ENCODE measurements around the gene TBX1. TPM values are rescaled to one million over a fixed set of nuclear protein-coding genes. Genes with fewer than 3 reads are reported as not detected.
A peak's percentile ranks its signal among the peaks of the same experiment; 100 is the strongest.

Gene TBX1
- total RNA-seq, 1 experiment from 2014 or later = 16.3 TPM

- DNase-seq = no peak
- no peaks in the 10 kb centered on the region for H3K36me3 ChIP-seq
- no peak overlapping the region for H3K4me3 ChIP-seq
- H3K9me3 ChIP-seq = no peaks in the 10 kb centered on the region
- H3K27me3 ChIP-seq = no peaks in the 10 kb centered on the region
Observed at GRCh38 chr22:19755722-19756287, 4.8 kb upstream of the TBX1 start.

GRCh38 chr22:19756288-19757128 is 4.1 kb upstream of the TBX1 start:
- no peaks in the 10 kb centered on the region for H3K9me3 ChIP-seq
- no peak for DNase-seq
- H3K27me3 ChIP-seq = no peaks in the 10 kb centered on the region

GRCh38 chr22:19757140-19757984 is 3.2 kb upstream of the TBX1 start:
- Histone ChIP-seq H3K27me3 (no peaks in the 10 kb centered on the region), H3K36me3 (peaks cover 4% of the 10 kb centered on the region), H3K9me3 (no peaks in the 10 kb centered on the region), H3K4me3 (no peak overlapping the region)
- no peak for DNase-seq

More at GRCh38 chr22:19756288-19757128, 4.1 kb upstream of the TBX1 start:
- Histone ChIP-seq H3K4me3 (no peak overlapping the region), H3K36me3 (no peaks in the 10 kb centered on the region)

GRCh38 chr22:19757985-19758895 is 2.3 kb upstream of the TBX1 start:
- DNase-seq = no peak
- Histone ChIP-seq H3K4me3 (no peak overlapping the region), H3K9me3 (no peaks in the 10 kb centered on the region), H3K36me3 (peaks cover 13% of the 10 kb centered on the region), H3K27me3 (no peaks in the 10 kb centered on the region)

- Histone ChIP-seq H3K9me3 (no peaks in the 10 kb centered on the region), H3K27me3 (no peaks in the 10 kb centered on the region), H3K4me3 (peak overlapping the region; percentile 56; the same call in 1 of the 2 replicates), H3K36me3 (peaks cover 20% of the 10 kb centered on the region)
- no peak for DNase-seq
Observed at GRCh38 chr22:19758896-19759426, 1.6 kb upstream of the TBX1 start.

GRCh38 chr22:19759427-19760057 is 1.0 kb upstream of the TBX1 start:
- peak; percentile 42 for DNase-seq

GRCh38 chr22:19760951-19761724 is 560 bp downstream of the TBX1 start:
- no peaks in the 10 kb centered on the region for H3K27me3 ChIP-seq

More at GRCh38 chr22:19759427-19760057, 1.0 kb upstream of the TBX1 start:
- Histone ChIP-seq H3K27me3 (no peaks in the 10 kb centered on the region), H3K9me3 (no peaks in the 10 kb centered on the region), H3K4me3 (peak overlapping the region; percentile 56), H3K36me3 (peaks cover 26% of the 10 kb centered on the region)

GRCh38 chr22:19761725-19762567 is 1.4 kb downstream of the TBX1 start:
- H3K36me3 ChIP-seq = peaks cover 38% of the 10 kb centered on the region
- no peaks in the 10 kb centered on the region for H3K27me3 ChIP-seq
- H3K9me3 ChIP-seq = no peaks in the 10 kb centered on the region
- DNase-seq = peak; percentile 43
- peak overlapping the region; percentile 61 for H3K4me3 ChIP-seq

More at GRCh38 chr22:19760951-19761724, 560 bp downstream of the TBX1 start:
- Histone ChIP-seq H3K9me3 (no peaks in the 10 kb centered on the region), H3K4me3 (peak overlapping the region; percentile 61), H3K36me3 (peaks cover 36% of the 10 kb centered on the region)
- no peak for DNase-seq

- Histone ChIP-seq H3K9me3 (no peaks in the 10 kb centered on the region), H3K27me3 (no peaks in the 10 kb centered on the region), H3K4me3 (peak overlapping the region; percentile 61), H3K36me3 (peaks cover 41% of the 10 kb centered on the region)
- no peak for DNase-seq
Observed at GRCh38 chr22:19762568-19763457, 2.2 kb downstream of the TBX1 start.

GRCh38 chr22:19763458-19764298 is 3.1 kb downstream of the TBX1 start:
- H3K36me3 ChIP-seq = peaks cover 45% of the 10 kb centered on the region
- no peaks in the 10 kb centered on the region for H3K27me3 ChIP-seq
- no peaks in the 10 kb centered on the region for H3K9me3 ChIP-seq
- H3K4me3 ChIP-seq = no peak overlapping the region
- DNase-seq = no peak

- H3K4me3 ChIP-seq = no peak overlapping the region
- peaks cover 45% of the 10 kb centered on the region for H3K36me3 ChIP-seq
- H3K9me3 ChIP-seq = no peaks in the 10 kb centered on the region
- no peaks in the 10 kb centered on the region for H3K27me3 ChIP-seq
- no peak for DNase-seq
Observed at GRCh38 chr22:19764299-19764593, 3.7 kb downstream of the TBX1 start.

- H3K9me3 ChIP-seq = no peaks in the 10 kb centered on the region
- no peak overlapping the region for H3K4me3 ChIP-seq
- no peaks in the 10 kb centered on the region for H3K27me3 ChIP-seq
- H3K36me3 ChIP-seq = peaks cover 45% of the 10 kb centered on the region
- DNase-seq = peak; percentile 74
Observed at GRCh38 chr22:19764636-19765476, 4.3 kb downstream of the TBX1 start.

Data from MG63 (cell line).